GM19023 (cell line): ENCODE measurements around the gene EMC9.

Source experiments
- ATAC-seq: cut with Tn5 transposase; IDR thresholded peaks from one replicate; pipeline ENCODE4 v1.9.1; 2021; ENCODE audit warnings: mild to moderate bottlenecking, moderate library complexity; ENCODE audit not compliant: unreplicated experiment

Gene EMC9

GRCh38 chr14:24092505-24093206 lies 48.7 kb downstream of the EMC9 start:
- no peak for ATAC-seq

- ATAC-seq, result no peak
These were observed 49.3 kb downstream of the EMC9 start for GRCh38 chr14:24092110-24092504.

- ATAC-seq, result no peak
These were observed 51.5 kb downstream of the EMC9 start for GRCh38 chr14:24089890-24090289.
